ENCODE measurements around the gene NECAP2.

Gene NECAP2

GRCh38 chr1:16440470-16441281 lies at the start of gene NECAP2:
TSS of gene NECAP2 (plus strand) at chr1:16440724. CDS start at chr1:16440762, 38 bp downstream.
- DNase-seq (ENCODE audit: low read depth in 2 of 2), result peak; percentile 66 to 74

GRCh38 chr1:16391411-16391810 lies 49.1 kb upstream of the NECAP2 start:
- DNase-seq (ENCODE audit: low read depth in 2 of 2), result no peak

- DNase-seq (ENCODE audit: low read depth in 2 of 2), result no peak
Measured at GRCh38 chr1:16392740-16393569, 47.6 kb upstream of the NECAP2 start.

GRCh38 chr1:16393570-16394521 lies 46.7 kb upstream of the NECAP2 start:
- DNase-seq (ENCODE audit: low read depth in 2 of 2), result no peak

GRCh38 chr1:16394977-16395376 lies 45.5 kb upstream of the NECAP2 start:
- DNase-seq (ENCODE audit: low read depth in 2 of 2), result no peak

- DNase-seq (ENCODE audit: low read depth in 2 of 2), result no peak
Measured at GRCh38 chr1:16396591-16396990, 43.9 kb upstream of the NECAP2 start.

- DNase-seq (ENCODE audit: low read depth in 2 of 2), result no peak
Measured at GRCh38 chr1:16397120-16397519, 43.4 kb upstream of the NECAP2 start.

- no peak for DNase-seq (ENCODE audit: low read depth in 2 of 2)
Measured at GRCh38 chr1:16398371-16398953, 42.1 kb upstream of the NECAP2 start.

GRCh38 chr1:16402742-16403141 lies 37.8 kb upstream of the NECAP2 start:
- DNase-seq (ENCODE audit: low read depth in 2 of 2), result no peak

- no peak for DNase-seq (ENCODE audit: low read depth in 2 of 2)
Measured at GRCh38 chr1:16405441-16405840, 35.1 kb upstream of the NECAP2 start.

GRCh38 chr1:16406868-16407267 lies 33.7 kb upstream of the NECAP2 start:
- no peak for DNase-seq (ENCODE audit: low read depth in 2 of 2)

- DNase-seq (ENCODE audit: low read depth in 2 of 2), result no peak
Measured at GRCh38 chr1:16409536-16410152, 30.9 kb upstream of the NECAP2 start.

- no peak for DNase-seq (ENCODE audit: low read depth in 2 of 2)
Measured at GRCh38 chr1:16410803-16411202, 29.7 kb upstream of the NECAP2 start.

GRCh38 chr1:16413191-16413590 lies 27.3 kb upstream of the NECAP2 start:
- no peak for DNase-seq (ENCODE audit: low read depth in 2 of 2)

- DNase-seq (ENCODE audit: low read depth in 2 of 2), result no peak
Measured at GRCh38 chr1:16418823-16419425, 21.6 kb upstream of the NECAP2 start.

- DNase-seq (ENCODE audit: low read depth in 2 of 2), result no peak
Measured at GRCh38 chr1:16420424-16421118, 20.0 kb upstream of the NECAP2 start.

GRCh38 chr1:16421201-16421600 lies 19.3 kb upstream of the NECAP2 start:
- no peak for DNase-seq (ENCODE audit: low read depth in 2 of 2)

GRCh38 chr1:16422041-16422440 lies 18.5 kb upstream of the NECAP2 start:
- DNase-seq (ENCODE audit: low read depth in 2 of 2), result no peak

- DNase-seq (ENCODE audit: low read depth in 2 of 2), result no peak
Measured at GRCh38 chr1:16425125-16426025, 15.1 kb upstream of the NECAP2 start.
